Measurements from ENCODE around the gene IMMP2L. TPM values are rescaled to one million over a fixed set of nuclear protein-coding genes. Genes with fewer than 3 reads are reported as not detected.

IMMP2L gene
- total and polyA plus RNA-seq, 2 of the 4 experiments (the other 2 are of a cell fraction) = 5.8 to 9.3 TPM

GRCh38 chr7:111578754-111579153, 16.5 kb upstream of the IMMP2L start:
- CTCF ChIA-PET = no interaction called here
- no peak overlapping the region for H4K5ac ChIP-seq (ENCODE audit: low read depth, low read length)
- dilution Hi-C loops (cut with HindIII; ENCODE audit: low sequenced_read_pairs, unreplicated experiment) (no loop called here), in situ Hi-C loops (cut with MboI; ENCODE audit: low sequenced_read_pairs) (no loop called here), intact Hi-C loops (cut with micrococcal nuclease) (no loop called here)
- no peaks in the 10 kb centered on the region for H3K36me3 ChIP-seq (ENCODE audit: control insufficient read depth, insufficient read depth, low read length)
- H3K79me1 ChIP-seq (ENCODE audit: low read depth in 1 of 2, low read length in 2 of 2) = no peaks in the 10 kb centered on the region
- no peak overlapping the region for H2BK120ac ChIP-seq (ENCODE audit: low read depth, low read length)
- H3K18ac ChIP-seq (ENCODE audit: low read depth, low read length) = no peak overlapping the region
- no peak for ATAC-seq (ENCODE audit: low read depth)
- H3K4me3 ChIP-seq (ENCODE audit: insufficient read depth, low read depth, low read length) = no peak overlapping the region
- BruUV-seq (replicated peaks) = no TSS peak
- H4K8ac ChIP-seq (ENCODE audit: low read depth in 2 of 2, low read length in 2 of 2) = no peak overlapping the region
- H3K4me2 ChIP-seq (ENCODE audit: low read depth, low read length) = no peak overlapping the region
- no peak overlapping the region for H2BK15ac ChIP-seq (ENCODE audit: low read depth, low read length)
- no peaks in the 10 kb centered on the region for H3K27me3 ChIP-seq (ENCODE audit: control insufficient read depth, insufficient read depth, low read length)
- H3K9ac ChIP-seq (ENCODE audit: low read depth, low read length) = no peak overlapping the region
- no peaks in the 10 kb centered on the region for H3K9me1 ChIP-seq (ENCODE audit: insufficient read depth, low read length)
- H4K91ac ChIP-seq (ENCODE audit: insufficient read depth, low read depth, low read length) = no peak overlapping the region
- H2BK20ac ChIP-seq (ENCODE audit: low read depth, low read length) = no peak overlapping the region
- no peak overlapping the region for H2AFZ ChIP-seq (replicated peaks; ENCODE audit: low read length, poor library complexity)
- no peak for TF ChIP-seq RCOR1 (IDR thresholded peaks at IDR 0.05; ENCODE audit: insufficient replicate concordance, low read length)
- DNase-seq = no peak
- H2BK5ac ChIP-seq (ENCODE audit: low read depth, low read length, poor library complexity, severe bottlenecking) = no peak overlapping the region
- H3K14ac ChIP-seq (replicated peaks; ENCODE audit: low read depth, low read length) = no peak overlapping the region
- H4K20me1 ChIP-seq (ENCODE audit: insufficient read depth, low read length) = no peaks in the 10 kb centered on the region
- H3K23ac ChIP-seq (ENCODE audit: low read depth, low read length) = no peak overlapping the region
- no peaks in the 10 kb centered on the region for H3K9me3 ChIP-seq (ENCODE audit: control insufficient read depth, insufficient read depth, low read length)
- no peak overlapping the region for H3K27ac ChIP-seq (ENCODE audit: insufficient read depth, low read length)
- POLR2A ChIA-PET (ENCODE audit: unreplicated experiment) = no interaction called here
- H3K56ac ChIP-seq (ENCODE audit: extremely low read depth, insufficient read depth, low read length) = no peak overlapping the region
- H2AK5ac ChIP-seq (ENCODE audit: low read depth, low read length) = no peak overlapping the region
- H3K4ac ChIP-seq (ENCODE audit: low read depth, low read length) = no peak overlapping the region
- no peak overlapping the region for H2AK9ac ChIP-seq (replicated peaks; ENCODE audit: low read depth, low read length, poor library complexity)
- H3K4me1 ChIP-seq (ENCODE audit: control insufficient read depth, insufficient read depth, low read length) = no peaks in the 10 kb centered on the region
